Heart left ventricle (tissue), 13 donors: ENCODE data around the gene GLB1L.

ENCODE experiments used
- POLR2A ChIP-seq, 2 donors: fragments of 450-650 bp; IDR thresholded peaks; one replicate each; pipeline ENCODE4 v1.6.1; 2017; ENCODE audit warnings: antibody characterized with exemption in 2 of 2, mild to moderate bottlenecking in 2 of 2, moderate library complexity in 2 of 2
- TF ChIP-seq, protein P1 (sequence below), 12 donors: fragments of 200-600 bp; sonication (generic) in 4 of 12; IDR thresholded peaks; one replicate each; pipeline versions ENCODE4 v1.5.0 to v1.8.0; 2018 to 2022; ENCODE audit warnings: antibody characterized with exemption in 12 of 12, mild to moderate bottlenecking in 5 of 12
- donor health status: ischemic (EF 13 %, LVEDD 7.1; RV severe dilation, severe dysfunction).
- donor health status: DM: no; HTN: yes; CAD: no.
- donor health status: DM: no; HTN: no; CAD: no.
- donor health status: ischemic (EF 25% LVEDD 6.9; RV normal size, moderate dysfunction).
- donor health status: ischemic (EF 25% LVEDD 5.7; RV mildly dilated, moderate dysfunction).
- donor health status: ischemic (EF 35%, LVEDD 5.7; RV mildly dilated, moderate dysfunction).
- donor health status: nonischemic (EF 11% LVEDD 7.7; RV severe dilation, severe dysfunction).
- donor health status: DM: yes; HTN: yes; CAD: no.
- donor health status: PGD.
- donor health status: ischemic (EF 29% LVEDD 5.4; RV normal size, mild dysfunction).
- donor health status: nonischemic (EF 23%, LVEDD 6.1; RV moderate dilation, normal function).

DNA sequence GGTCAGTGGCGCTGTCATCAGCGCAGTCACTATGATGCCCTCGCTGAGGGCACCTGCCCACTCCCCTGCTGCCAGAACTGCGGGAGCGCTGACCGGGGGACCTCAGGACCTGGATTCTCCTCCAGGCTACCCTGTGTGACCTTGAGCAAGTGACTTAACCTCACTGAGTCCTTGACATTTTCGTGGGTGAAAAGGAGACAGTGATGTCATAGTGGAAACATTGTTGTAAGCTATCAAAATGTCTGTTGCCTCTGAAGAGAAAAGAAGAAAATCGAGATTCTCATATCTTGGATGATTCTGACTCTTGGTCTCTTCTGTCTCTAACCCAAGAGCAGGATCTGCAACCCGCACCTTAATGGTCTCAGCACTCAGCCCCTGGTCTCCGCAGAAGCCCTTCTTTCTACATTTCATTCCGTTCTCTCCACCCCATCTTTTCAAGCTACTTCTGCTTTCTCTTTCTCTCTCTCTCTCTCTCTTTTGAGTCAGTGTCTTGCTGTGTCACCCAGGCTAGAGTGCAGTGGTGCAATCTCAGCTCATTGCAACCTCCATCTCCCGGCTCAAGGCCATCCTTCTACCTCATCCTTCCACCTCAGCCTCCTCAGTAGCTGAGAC is 9.5 kb upstream of the GLB1L start:
- no peak for TF ChIP-seq POLR2A (IDR thresholded peaks at IDR 0.05)
- TF ChIP-seq, protein P1, sequence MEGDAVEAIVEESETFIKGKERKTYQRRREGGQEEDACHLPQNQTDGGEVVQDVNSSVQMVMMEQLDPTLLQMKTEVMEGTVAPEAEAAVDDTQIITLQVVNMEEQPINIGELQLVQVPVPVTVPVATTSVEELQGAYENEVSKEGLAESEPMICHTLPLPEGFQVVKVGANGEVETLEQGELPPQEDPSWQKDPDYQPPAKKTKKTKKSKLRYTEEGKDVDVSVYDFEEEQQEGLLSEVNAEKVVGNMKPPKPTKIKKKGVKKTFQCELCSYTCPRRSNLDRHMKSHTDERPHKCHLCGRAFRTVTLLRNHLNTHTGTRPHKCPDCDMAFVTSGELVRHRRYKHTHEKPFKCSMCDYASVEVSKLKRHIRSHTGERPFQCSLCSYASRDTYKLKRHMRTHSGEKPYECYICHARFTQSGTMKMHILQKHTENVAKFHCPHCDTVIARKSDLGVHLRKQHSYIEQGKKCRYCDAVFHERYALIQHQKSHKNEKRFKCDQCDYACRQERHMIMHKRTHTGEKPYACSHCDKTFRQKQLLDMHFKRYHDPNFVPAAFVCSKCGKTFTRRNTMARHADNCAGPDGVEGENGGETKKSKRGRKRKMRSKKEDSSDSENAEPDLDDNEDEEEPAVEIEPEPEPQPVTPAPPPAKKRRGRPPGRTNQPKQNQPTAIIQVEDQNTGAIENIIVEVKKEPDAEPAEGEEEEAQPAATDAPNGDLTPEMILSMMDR (IDR thresholded peaks at IDR 0.05), result no peak
